Thoracic aorta (tissue), 2 donors: Measurements from ENCODE around the gene LMX1B. TPM values are rescaled to one million over a fixed set of nuclear protein-coding genes. Genes with fewer than 3 reads are reported as not detected.
A peak's percentile ranks its signal among the peaks of the same experiment; 100 is the strongest.
"Not testable (repeated sequence)": the region's sequence is repeated elsewhere in the genome, so short reads cannot be mapped to it uniquely, and the experiment has no call there.

ENCODE experiments used
- ATAC-seq: fragments of 150-250 bp; one replicate; pipeline ENCODE4 v1.8.0; 2017; ENCODE audit warnings: low read depth; ENCODE audit not compliant: insufficient number of reproducible peaks, low FRiP score
- DNase-seq: peaks from one replicate; pipeline ENCODE4 v3.0.0-alpha.2; 2020; ENCODE audit warnings: low spot score
- H3K27ac ChIP-seq, 2 donors: fragments of 200-600 bp; sonication (generic); 1 replicate in 1 of 2; 2 replicates in 1 of 2; pipeline ENCODE4 v1.5.1; 2016; ENCODE audit warnings: mild to moderate bottlenecking in 2 of 2, moderate library complexity in 2 of 2
- H3K27me3 ChIP-seq: fragments of 200-600 bp; sonication (generic); replicated peaks from 2 replicates; pipeline ENCODE4 v1.6.0; 2016; ENCODE audit warnings: mild to moderate bottlenecking; ENCODE audit not compliant: insufficient read depth
- H3K36me3 ChIP-seq: fragments of 200-600 bp; sonication (generic); one replicate; pipeline ENCODE4 v1.5.1; 2016
- H3K4me1 ChIP-seq, 2 donors: fragments of 200-600 bp; sonication (generic); 1 replicate in 1 of 2; 2 replicates in 1 of 2; pipeline versions ENCODE4 v1.5.1 to v1.6.0; 2016; ENCODE audit warnings: low read depth in 2 of 2, mild to moderate bottlenecking in 1 of 2; ENCODE audit not compliant: control insufficient read depth in 1 of 2
- H3K4me3 ChIP-seq: fragments of 200-600 bp; sonication (generic); 2 replicates; pipeline ENCODE4 v1.5.1; 2016; ENCODE audit warnings: mild to moderate bottlenecking
- H3K9me3 ChIP-seq: fragments of 200-600 bp; sonication (generic); 2 replicates; pipeline ENCODE4 v1.5.1; 2016
- CTCF ChIP-seq: fragments of 200-600 bp; sonication (generic); IDR thresholded peaks from one replicate; pipeline ENCODE4 v1.5.1; 2019; ENCODE audit warnings: antibody characterized with exemption
- total RNA-seq, 2 donors: library from RNA; depleted of rRNA; stranded (reverse); fragments of >200 nt; gene quantifications; one replicate each; pipeline versions ENCODE4 v1.1.0 to v1.2.3, GENCODE V29; 2016

The LMX1B gene
- total RNA-seq, 2 donors from 2014 or later, result not detected

- no peaks in the 10 kb centered on the region for H3K9me3 ChIP-seq
- ATAC-seq, result no peak
- no peak overlapping the region for H3K27ac ChIP-seq
- H3K4me3 ChIP-seq, result peak overlapping the region; percentile 57
- H3K4me1 ChIP-seq, result peaks cover 4 to 16% of the 10 kb centered on the region in 2 donors
- H3K27me3 ChIP-seq, result peaks cover 10% of the 10 kb centered on the region
- H3K36me3 ChIP-seq, result no peaks in the 10 kb centered on the region
- TF ChIP-seq CTCF, result no peak
- DNase-seq, result no peak
Measured at GRCh38 chr9:126705767-126706697, 92.3 kb downstream of the LMX1B start.

GRCh38 chr9:126706698-126707053, 92.9 kb downstream of the LMX1B start:
- H3K27me3 ChIP-seq, result peaks cover 10% of the 10 kb centered on the region
- no peak for TF ChIP-seq CTCF

GRCh38 chr9:126707083-126707482, 93.4 kb downstream of the LMX1B start:
- peaks cover 4 to 16% of the 10 kb centered on the region in 2 donors for H3K4me1 ChIP-seq
- TF ChIP-seq CTCF, result no peak
- ATAC-seq, result no peak
- H3K36me3 ChIP-seq, result no peaks in the 10 kb centered on the region
- no peak overlapping the region for H3K4me3 ChIP-seq
- H3K27ac ChIP-seq, result no peak overlapping the region
- DNase-seq, result no peak
- H3K9me3 ChIP-seq, result no peaks in the 10 kb centered on the region
- peaks cover 10% of the 10 kb centered on the region for H3K27me3 ChIP-seq

More at GRCh38 chr9:126706698-126707053, 92.9 kb downstream of the LMX1B start:
- H3K9me3 ChIP-seq, result no peaks in the 10 kb centered on the region
- ATAC-seq (no peak), DNase-seq (no peak)
- H3K4me1 ChIP-seq, result peaks cover 4 to 16% of the 10 kb centered on the region in 2 donors
- H3K27ac ChIP-seq, result no peak overlapping the region
- no peaks in the 10 kb centered on the region for H3K36me3 ChIP-seq
- H3K4me3 ChIP-seq, result no peak overlapping the region

GRCh38 chr9:126707712-126708111, 94.0 kb downstream of the LMX1B start:
- H3K36me3 ChIP-seq, H3K9me3 ChIP-seq, H3K27me3 ChIP-seq, ATAC-seq, DNase-seq, H3K4me3 ChIP-seq, H3K27ac ChIP-seq: not testable (repeated sequence)
- peaks cover 4 to 16% of the 10 kb centered on the region in 2 donors for H3K4me1 ChIP-seq

- TF ChIP-seq CTCF, result no peak
- no peak overlapping the region for H3K27ac ChIP-seq
- H3K4me3 ChIP-seq, result no peak overlapping the region
- ATAC-seq (no peak), DNase-seq (no peak)
- H3K4me1 ChIP-seq, result peaks cover 4 to 16% of the 10 kb centered on the region in 2 donors
- H3K36me3 ChIP-seq, result no peaks in the 10 kb centered on the region
- H3K9me3 ChIP-seq, result no peaks in the 10 kb centered on the region
- H3K27me3 ChIP-seq, result peaks cover 4% of the 10 kb centered on the region
Measured at GRCh38 chr9:126708178-126708577, 94.5 kb downstream of the LMX1B start.
